H9 (cell line): ENCODE measurements around the gene PAFAH1B2. TPM values are rescaled to one million over a fixed set of nuclear protein-coding genes. Genes with fewer than 3 reads are reported as not detected.
A peak's percentile ranks its signal among the peaks of the same experiment; 100 is the strongest.

Experiments
- DNase-seq: peaks from one replicate; pipeline ENCODE4 v3.0.0-alpha.2; 2017
- H2AFZ ChIP-seq: one replicate; pipeline ENCODE4 v1.6.1; 2013; ENCODE audit warnings: mild to moderate bottlenecking, low read length, control low read depth, moderate library complexity
- H2AK5ac ChIP-seq: 2 replicates; pipeline ENCODE4 v1.6.1; 2013; ENCODE audit warnings: low read length, control low read depth, mixed read lengths; ENCODE audit not compliant: insufficient read length
- H2BK120ac ChIP-seq: one replicate; pipeline ENCODE4 v1.6.1; 2013; ENCODE audit warnings: low read depth, mild to moderate bottlenecking, low read length, control low read depth, inconsistent platforms; ENCODE audit not compliant: poor library complexity, severe bottlenecking
- H2BK12ac ChIP-seq: 2 replicates; pipeline ENCODE4 v1.6.1; 2013; ENCODE audit warnings: low read length, control low read depth, mixed read lengths, low read depth; ENCODE audit not compliant: insufficient read length
- H2BK15ac ChIP-seq: 2 replicates; pipeline ENCODE4 v1.6.1; 2013; ENCODE audit warnings: low read depth, low read length, control low read depth
- H2BK20ac ChIP-seq: one replicate; pipeline ENCODE4 v1.6.1; 2013; ENCODE audit warnings: low read depth, mild to moderate bottlenecking, low read length, control low read depth, inconsistent platforms; ENCODE audit not compliant: poor library complexity, severe bottlenecking
- H2BK5ac ChIP-seq: 2 replicates; pipeline ENCODE4 v1.6.1; 2013; ENCODE audit warnings: low read length, control low read depth, mixed read lengths; ENCODE audit not compliant: insufficient read length
- H3K14ac ChIP-seq: 2 replicates; pipeline ENCODE4 v1.6.1; 2013; ENCODE audit warnings: low read length, control low read depth; ENCODE audit not compliant: insufficient read depth
- H3K18ac ChIP-seq: 2 replicates; pipeline ENCODE4 v1.6.1; 2013; ENCODE audit warnings: low read depth, mild to moderate bottlenecking, mixed read lengths, low read length, control low read depth; ENCODE audit not compliant: insufficient read length
- H3K23ac ChIP-seq: 2 replicates; pipeline ENCODE4 v1.6.1; 2013; ENCODE audit warnings: low read length, control low read depth, mixed read lengths, low read depth; ENCODE audit not compliant: insufficient read length
- H3K23me2 ChIP-seq: 2 replicates; pipeline ENCODE4 v1.6.1; 2013; ENCODE audit warnings: low read depth, mild to moderate bottlenecking, mixed read lengths, low read length, control low read depth; ENCODE audit not compliant: insufficient read length, poor library complexity, severe bottlenecking
- H3K27ac ChIP-seq: 2 replicates; pipeline ENCODE4 v1.5.1; 2013; ENCODE audit warnings: low read length, control low read depth, mixed read lengths, low read depth; ENCODE audit not compliant: insufficient read length
- H3K27me3 ChIP-seq: 2 replicates; pipeline ENCODE4 v1.6.1; 2013; ENCODE audit warnings: low read length, control low read depth, inconsistent platforms; ENCODE audit not compliant: insufficient read depth
- H3K4ac ChIP-seq: 2 replicates; pipeline ENCODE4 v1.6.1; 2013; ENCODE audit warnings: low read depth, mild to moderate bottlenecking, control low read depth, inconsistent platforms, low read length, moderate library complexity
- H3K4me1 ChIP-seq: 2 replicates; pipeline ENCODE4 v1.6.1; 2013; ENCODE audit warnings: low read length, control low read depth, inconsistent platforms; ENCODE audit not compliant: insufficient read depth
- H3K4me2 ChIP-seq: 2 replicates; pipeline ENCODE4 v1.6.1; 2013; ENCODE audit warnings: low read length, control low read depth, mixed read lengths; ENCODE audit not compliant: insufficient read length, insufficient read depth
- H3K56ac ChIP-seq: 2 replicates; pipeline ENCODE4 v1.6.1; 2013; ENCODE audit warnings: low read depth, mild to moderate bottlenecking, mixed read lengths, low read length, control low read depth; ENCODE audit not compliant: insufficient read length
- H3K79me1 ChIP-seq: 2 replicates; pipeline ENCODE4 v1.6.1; 2013; ENCODE audit warnings: low read depth, mild to moderate bottlenecking, moderate library complexity, low read length, control low read depth, inconsistent platforms; ENCODE audit not compliant: insufficient read depth, poor library complexity, severe bottlenecking
- H3K79me2 ChIP-seq: 2 replicates; pipeline ENCODE4 v1.6.1; 2013; ENCODE audit warnings: low read length, control low read depth, inconsistent platforms; ENCODE audit not compliant: insufficient read depth
- H3K9ac ChIP-seq: 2 replicates; pipeline ENCODE4 v1.6.1; 2013; ENCODE audit warnings: low read length, control low read depth, mixed read lengths; ENCODE audit not compliant: insufficient read length; ENCODE audit errors: extremely low read depth
- H3K9me3 ChIP-seq: one replicate; pipeline ENCODE4 v1.6.1; 2013; ENCODE audit warnings: low read depth, low read length, inconsistent platforms; ENCODE audit not compliant: control insufficient read depth
- H3T11ph ChIP-seq: one replicate; pipeline ENCODE4 v1.6.1; 2013; ENCODE audit warnings: mild to moderate bottlenecking, low read length, control low read depth, inconsistent platforms
- H4K20me1 ChIP-seq: one replicate; pipeline ENCODE4 v1.6.1; 2013; ENCODE audit not compliant: control insufficient read depth, insufficient read length, insufficient read depth
- H4K5ac ChIP-seq: 2 replicates; pipeline ENCODE4 v1.6.1; 2013; ENCODE audit warnings: low read depth, mild to moderate bottlenecking, mixed read lengths, low read length, control low read depth; ENCODE audit not compliant: insufficient read length
- H4K8ac ChIP-seq: replicated peaks from 2 replicates; pipeline ENCODE4 v1.6.1; 2013; ENCODE audit warnings: low read length, control low read depth, mixed read lengths, low read depth; ENCODE audit not compliant: insufficient read length
- H4K91ac ChIP-seq: 2 replicates; pipeline ENCODE4 v1.6.1; 2013; ENCODE audit warnings: low read depth, mild to moderate bottlenecking, moderate library complexity, mixed read lengths, low read length, control low read depth; ENCODE audit not compliant: insufficient read length
- H3K27ac Mint-ChIP-seq, 3 experiments: 2 replicates in 2 of 3; 3 replicates in 1 of 3; pipeline ENCODE4 v1.8.0; 2020 to 2021; ENCODE audit warnings: mixed read lengths in 3 of 3, mild to moderate bottlenecking in 1 of 3, moderate library complexity in 1 of 3
- H3K27me3 Mint-ChIP-seq: 2 replicates; pipeline ENCODE4 v1.8.0; 2021; ENCODE audit warnings: low read depth, mild to moderate bottlenecking, moderate library complexity, mixed read lengths
- H3K36me3 Mint-ChIP-seq, 3 experiments: 2 replicates in 2 of 3; 3 replicates in 1 of 3; pipeline ENCODE4 v1.8.0; 2020 to 2021; ENCODE audit warnings: low read depth in 3 of 3, mixed read lengths in 3 of 3; ENCODE audit not compliant: insufficient read depth in 1 of 3
- H3K4me1 Mint-ChIP-seq, 2 experiments: 2 replicates each; pipeline ENCODE4 v1.8.0; 2020; ENCODE audit warnings: mixed read lengths in 2 of 2
- H3K4me3 Mint-ChIP-seq, 2 experiments: 2 replicates in 1 of 2; 3 replicates in 1 of 2; pipeline ENCODE4 v1.8.0; 2020 to 2021; ENCODE audit warnings: mild to moderate bottlenecking in 2 of 2, mixed read lengths in 2 of 2, moderate library complexity in 1 of 2
- H3K9me3 Mint-ChIP-seq, 2 experiments: 2 replicates in 1 of 2; 3 replicates in 1 of 2; pipeline ENCODE4 v1.8.0; 2020; ENCODE audit warnings: mild to moderate bottlenecking in 2 of 2, mixed read lengths in 2 of 2, moderate library complexity in 1 of 2
- CTCF ChIP-seq: fragments of 200-600 bp; sonication (generic); conservative IDR thresholded peaks from 3 replicates; pipeline ENCODE4 v1.8.0; 2021; ENCODE audit warnings: antibody characterized with exemption, mild to moderate bottlenecking
- WGBS: extraction: QIAGEN DNeasy Blood & Tissue Kit; methylation state at CpG from one replicate; pipeline ENCODE4 v1.1.7; 2013; ENCODE audit warnings: missing lambda C conversion rate, low lambda C conversion rate, mixed read lengths; ENCODE audit not compliant: insufficient read length; ENCODE audit errors: extremely low coverage; 5-methylcytosine and 5-hydroxymethylcytosine counted together
- total RNA-seq: library from RNA; stranded (reverse); gene quantifications from 2 replicates; pipeline ENCODE4 v1.2.1, GENCODE V29; 2021

The PAFAH1B2 gene
- total RNA-seq, 1 experiment from 2014 or later: 161 TPM

- Histone ChIP-seq H3K27ac (no peak overlapping the region), H4K91ac (no peak overlapping the region), H2AFZ (no peak overlapping the region)
Observed at GRCh38 chr11:117180661-117181585, 36.8 kb downstream of the PAFAH1B2 start.

More at GRCh38 chr11:117180661-117181585, 36.8 kb downstream of the PAFAH1B2 start:
- H3K4me1 Mint-ChIP-seq: peaks cover 21 to 28% of the 10 kb centered on the region in 2 experiments
- Histone ChIP-seq H3K18ac (peak overlapping the region; percentile 37), H2BK12ac (no peak overlapping the region), H3K79me1 (no peaks in the 10 kb centered on the region), H3K9ac (no peak overlapping the region), H3K56ac (no peak overlapping the region), H3K27me3 (no peaks in the 10 kb centered on the region), H2BK120ac (no peak overlapping the region), H3K79me2 (no peaks in the 10 kb centered on the region), H3K4me2 (no peak overlapping the region), H2AK5ac (no peak overlapping the region), H3K4ac (no peak overlapping the region), H3K4me1 (peaks cover 6% of the 10 kb centered on the region; the same call in 1 of the 2 replicates), H3K23me2 (peaks cover 14% of the 10 kb centered on the region), H3T11ph (no peak overlapping the region), H3K14ac (no peak overlapping the region), H4K5ac (no peak overlapping the region), H3K23ac (no peak overlapping the region), H4K20me1 (no peaks in the 10 kb centered on the region), H4K8ac (no peak overlapping the region), H2BK15ac (no peak overlapping the region), H3K9me3 (no peaks in the 10 kb centered on the region), H2BK20ac (no peak overlapping the region), H2BK5ac (no peak overlapping the region)
- no CpG with 5 or more reads among the region's 22 CpGs for WGBS
- peak; percentile 95 for TF ChIP-seq CTCF
- no peak overlapping the region for H3K27ac Mint-ChIP-seq
- H3K9me3 Mint-ChIP-seq: no peaks in the 10 kb centered on the region
- H3K36me3 Mint-ChIP-seq: peaks cover 0 to 22% (median 13%) of the 10 kb centered on the region in 3 experiments; a peak in 4 of 7 replicates
- peaks cover 4% of the 10 kb centered on the region; the same call in 1 of the 2 replicates for H3K27me3 Mint-ChIP-seq
- peak; percentile 95 for DNase-seq
- H3K4me3 Mint-ChIP-seq: peak overlapping the region; percentile 29 to 65
